ENCODE data around the gene MORC3.
"Not testable (repeated sequence)": the region's sequence is repeated elsewhere in the genome, so short reads cannot be mapped to it uniquely, and the experiment has no call there.

The MORC3 gene

DNA sequence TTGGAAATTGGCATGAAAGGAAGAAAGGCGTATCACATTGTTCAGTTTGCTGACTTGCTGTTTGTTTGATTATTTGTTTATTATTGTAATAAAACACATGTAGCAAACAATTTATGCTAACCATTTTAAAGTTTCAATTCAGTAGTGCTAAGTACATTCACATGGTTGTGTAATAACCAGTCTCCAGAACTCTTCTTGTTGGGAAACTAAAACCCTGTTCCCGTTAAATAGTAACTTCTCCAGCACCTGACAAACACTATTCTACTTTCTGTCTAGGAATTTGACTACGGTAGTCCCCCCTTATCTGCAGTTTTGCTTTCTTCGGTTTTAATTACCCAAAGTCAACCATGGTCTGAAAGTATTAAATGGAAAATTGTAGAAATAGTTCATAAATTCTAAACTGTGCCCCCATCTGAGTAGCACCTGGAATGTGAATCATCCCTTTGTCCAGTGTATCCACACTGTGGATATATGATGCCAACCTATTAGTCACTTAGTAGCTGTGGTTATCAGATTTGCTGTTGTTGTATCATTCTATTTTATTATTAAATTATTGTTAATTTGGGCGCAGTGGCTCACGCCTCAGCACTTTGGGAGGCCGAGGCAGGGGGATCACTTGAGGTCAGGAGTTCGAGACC is 5.5 kb downstream of the MORC3 start:
- DNase-seq (ENCODE audit: low read depth) = no peak

DNA sequence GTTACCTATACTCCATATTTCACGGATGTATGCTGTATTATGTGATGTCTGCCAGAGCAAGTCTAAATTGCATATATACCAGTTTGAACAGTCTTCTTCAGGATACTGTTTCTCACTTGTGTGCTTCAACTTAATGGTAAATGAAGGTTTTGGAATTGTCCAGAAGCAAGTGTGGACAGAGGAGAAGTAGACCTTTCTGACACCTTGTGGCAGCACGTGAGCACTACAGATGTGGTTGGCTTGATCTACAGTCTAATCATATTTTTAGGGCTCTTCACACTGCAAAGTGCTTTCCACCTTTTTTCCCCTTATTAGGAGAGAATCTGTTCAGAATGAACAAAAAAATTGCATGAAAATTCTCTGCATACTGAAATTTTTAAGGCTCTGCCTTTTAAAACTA is 10.9 kb downstream of the MORC3 start:
- DNase-seq (ENCODE audit: low read depth) = peak; percentile 49

DNA sequence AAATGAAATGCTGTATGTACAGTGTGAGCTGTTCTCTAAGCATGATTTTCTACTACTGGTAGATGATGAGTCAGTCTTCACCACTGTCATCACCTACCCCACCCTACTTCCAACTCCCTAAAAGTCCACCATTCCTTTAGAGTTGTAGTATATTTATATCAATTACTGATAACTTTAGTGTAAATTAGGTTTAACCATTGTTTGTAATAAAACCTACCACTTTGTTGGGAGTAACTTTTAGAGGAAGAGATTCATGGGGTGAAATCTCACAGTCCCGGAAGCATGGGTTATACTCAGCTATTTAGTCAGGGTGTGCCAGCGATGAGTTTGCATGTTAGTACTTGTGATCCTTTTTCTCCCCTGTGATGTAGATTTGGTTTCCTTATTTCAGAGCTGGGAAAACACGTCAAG is 17.1 kb downstream of the MORC3 start:
- peak; percentile 26 for DNase-seq (ENCODE audit: low read depth)

DNA sequence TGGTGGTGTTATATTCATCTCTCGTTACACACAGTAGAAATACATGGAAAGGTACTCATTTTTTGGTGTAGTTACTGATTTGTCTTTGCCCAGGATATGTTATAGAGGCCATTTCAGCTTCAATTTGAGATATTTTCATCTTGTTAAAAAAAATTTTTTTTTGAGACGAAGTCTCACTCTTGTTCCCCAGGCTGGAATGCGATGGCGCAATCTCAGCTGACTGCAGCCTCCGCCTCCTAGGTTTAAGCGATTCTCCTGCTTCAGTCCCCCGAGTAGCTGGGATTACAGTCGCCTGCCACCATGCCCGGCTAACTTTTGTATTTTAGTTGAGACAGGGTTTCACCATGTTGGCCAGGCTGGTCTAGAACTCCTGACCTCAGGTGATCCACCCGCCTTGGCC is 19.0 kb downstream of the MORC3 start:
- no peak for DNase-seq (ENCODE audit: low read depth)

DNA sequence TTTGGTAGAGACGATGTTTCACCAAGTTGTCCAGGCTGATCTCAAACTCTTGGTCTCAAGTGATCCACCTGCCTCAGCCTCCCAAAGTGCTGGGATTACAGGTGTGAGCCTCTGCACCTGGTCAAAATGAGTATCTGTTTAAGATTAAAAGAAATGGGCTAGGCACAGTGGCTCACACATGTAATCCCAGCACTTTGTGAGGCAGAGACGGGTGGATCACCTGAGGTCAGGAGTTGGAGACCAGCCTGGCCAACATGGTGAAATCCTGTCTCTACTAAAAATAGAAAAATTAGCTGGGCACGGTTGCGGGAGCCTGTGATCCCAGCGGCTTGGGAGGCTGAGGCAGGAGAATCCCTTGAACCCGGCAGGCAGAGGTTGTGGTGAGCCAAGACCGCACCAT is 22.6 kb downstream of the MORC3 start:
- DNase-seq (ENCODE audit: low read depth) = not testable (repeated sequence)

DNA sequence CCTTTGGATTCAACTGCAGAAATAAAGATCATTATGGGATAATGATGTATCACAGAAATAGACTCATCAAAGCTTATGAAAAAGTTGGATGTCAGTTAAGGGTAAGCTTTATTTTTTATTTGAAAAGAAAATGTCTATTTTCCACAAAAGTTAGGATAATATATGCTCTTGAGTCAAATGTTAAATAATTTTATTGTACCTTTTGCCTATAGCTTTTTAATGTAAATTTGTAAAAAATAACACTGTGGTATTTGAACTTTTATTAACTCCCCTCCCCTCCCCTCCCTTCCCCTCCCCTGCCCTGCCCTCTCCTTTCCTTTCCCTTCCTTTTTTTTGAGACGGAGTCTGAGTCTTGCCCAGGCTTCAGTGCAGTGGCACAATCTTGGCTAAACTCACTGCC is 24.9 kb downstream of the MORC3 start:
- DNase-seq (ENCODE audit: low read depth) = no peak

DNA sequence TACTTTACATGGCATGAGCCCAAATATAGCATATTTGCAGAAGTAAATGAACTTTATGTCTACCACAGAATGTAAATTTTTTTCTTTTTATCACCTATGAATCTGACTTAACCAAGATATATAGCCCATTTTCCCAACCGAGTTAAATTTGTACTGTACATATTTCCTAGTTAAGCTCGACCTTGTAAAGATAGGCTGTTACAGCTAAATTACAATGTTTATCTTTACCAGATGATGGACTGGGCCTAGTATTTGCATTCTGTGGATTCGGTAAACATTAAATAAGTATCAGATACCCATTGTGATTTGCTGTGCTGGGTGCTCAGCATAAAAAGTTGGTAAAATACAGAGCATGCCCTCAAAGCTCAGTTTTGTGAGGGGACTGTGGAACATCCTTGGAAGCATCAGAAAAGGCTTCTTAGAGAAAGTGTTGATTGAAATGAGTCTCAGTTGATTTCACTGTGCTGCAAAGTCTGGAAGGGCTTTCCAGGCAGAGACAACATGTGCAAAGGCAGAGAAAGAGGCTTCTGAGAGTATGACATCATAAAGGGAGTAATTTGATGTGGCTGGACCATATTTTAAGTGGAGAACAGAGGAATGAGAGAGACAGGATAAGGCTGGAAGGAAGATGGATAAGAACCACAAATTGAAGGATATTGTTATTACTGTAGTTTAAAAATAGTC is 27.4 kb downstream of the MORC3 start:
- DNase-seq (ENCODE audit: low read depth) = no peak

DNA sequence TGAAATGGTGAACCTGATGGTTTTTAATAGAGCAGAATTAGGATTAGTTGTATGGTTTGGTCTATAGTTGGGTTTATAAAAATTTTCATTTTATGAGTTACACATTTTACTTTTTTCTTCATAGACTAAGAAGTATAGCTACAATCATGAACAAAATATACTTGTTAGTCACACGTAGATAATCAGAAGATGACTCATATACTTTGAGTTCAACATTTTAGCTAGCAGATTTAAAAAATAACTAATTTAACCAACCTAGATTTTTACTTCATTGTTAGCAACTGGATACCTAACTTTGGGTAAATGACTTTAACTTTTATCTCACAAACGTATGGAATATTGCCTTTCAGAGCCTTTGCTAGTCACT is 27.9 kb downstream of the MORC3 start:
- DNase-seq (ENCODE audit: low read depth) = no peak

DNA sequence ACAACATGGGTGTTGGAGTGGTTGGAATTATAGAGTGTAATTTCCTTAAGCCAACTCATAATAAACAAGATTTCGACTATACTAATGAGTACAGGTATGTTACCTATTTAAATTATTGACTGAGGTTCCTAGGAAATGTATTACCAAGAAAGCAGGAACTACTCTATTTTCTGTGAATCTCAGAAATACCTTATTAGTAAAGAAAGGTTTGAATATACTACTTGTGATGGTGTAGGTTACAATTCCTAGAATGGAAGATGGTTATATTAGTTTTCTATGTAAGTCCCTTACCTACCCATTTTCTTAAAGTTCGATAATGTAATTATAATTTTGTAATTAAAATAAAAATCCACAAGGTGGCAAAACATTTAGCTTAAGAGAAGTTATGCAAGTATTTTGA is 29.3 kb downstream of the MORC3 start:
- no peak for DNase-seq (ENCODE audit: low read depth)

DNA sequence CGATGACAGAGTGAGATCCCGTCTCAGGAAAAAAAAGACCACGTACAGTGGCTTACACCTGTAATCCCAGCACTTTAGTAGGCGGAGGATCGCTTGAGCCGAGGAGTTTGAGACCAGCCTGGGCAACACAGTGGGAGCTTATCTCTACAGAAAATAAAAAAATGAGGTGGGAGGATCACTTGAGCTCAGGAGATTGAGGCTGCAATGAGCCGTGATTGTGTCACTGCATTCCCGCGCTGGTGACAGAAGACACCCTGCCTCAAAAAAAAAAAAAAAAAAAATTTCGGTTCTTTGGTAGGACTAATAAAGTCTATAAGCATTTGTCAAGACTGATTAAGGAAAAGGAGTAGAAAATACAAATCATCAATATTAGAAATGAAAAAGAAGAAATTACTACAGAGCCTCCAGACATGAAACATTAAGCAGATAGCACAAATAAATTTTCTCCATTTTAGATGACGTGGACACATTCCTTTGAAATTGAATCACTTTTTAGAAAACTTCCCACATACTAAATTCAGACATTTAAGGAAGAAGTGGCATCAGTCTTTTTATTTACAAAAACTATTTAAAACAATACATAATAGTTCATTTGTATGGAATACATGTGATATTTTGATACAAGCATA is 30.4 kb downstream of the MORC3 start:
- no peak for DNase-seq (ENCODE audit: low read depth)

DNA sequence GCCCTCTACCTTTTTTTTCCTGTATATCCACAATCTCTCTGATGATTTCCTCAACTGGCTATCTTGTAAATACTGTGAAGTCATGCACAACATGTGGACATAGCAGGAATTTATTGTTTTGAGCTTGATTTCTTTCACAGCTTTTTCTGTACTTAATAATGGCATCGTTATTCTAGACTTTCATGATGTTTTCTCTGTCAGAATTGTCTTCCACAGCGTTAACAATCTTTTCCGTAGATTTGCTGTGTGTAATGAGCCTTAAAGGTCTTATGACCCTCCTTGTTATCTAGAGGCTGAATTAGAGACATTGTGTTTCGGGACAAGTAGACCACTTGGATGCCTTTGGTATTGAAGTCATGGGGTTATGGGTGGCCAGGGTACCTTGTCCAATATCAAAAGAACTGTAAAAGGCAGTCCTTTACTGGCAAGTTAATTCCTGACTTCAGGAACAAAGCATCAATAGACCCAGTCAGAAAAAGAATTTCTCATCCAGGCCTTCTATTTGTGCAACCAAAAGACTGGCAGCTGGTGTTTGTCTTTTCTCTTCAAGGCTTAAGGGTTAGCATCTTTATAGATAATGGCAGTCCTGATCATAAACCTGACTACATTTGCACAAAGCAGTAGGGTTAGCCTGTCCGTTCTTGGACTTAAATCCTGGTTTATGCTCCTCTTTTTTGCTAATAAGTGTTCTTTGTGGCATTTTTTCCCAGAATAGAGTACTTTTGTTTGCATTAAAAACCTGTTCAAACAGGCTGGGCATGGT is 35.1 kb downstream of the MORC3 start:
- DNase-seq (ENCODE audit: low read depth) = no peak

DNA sequence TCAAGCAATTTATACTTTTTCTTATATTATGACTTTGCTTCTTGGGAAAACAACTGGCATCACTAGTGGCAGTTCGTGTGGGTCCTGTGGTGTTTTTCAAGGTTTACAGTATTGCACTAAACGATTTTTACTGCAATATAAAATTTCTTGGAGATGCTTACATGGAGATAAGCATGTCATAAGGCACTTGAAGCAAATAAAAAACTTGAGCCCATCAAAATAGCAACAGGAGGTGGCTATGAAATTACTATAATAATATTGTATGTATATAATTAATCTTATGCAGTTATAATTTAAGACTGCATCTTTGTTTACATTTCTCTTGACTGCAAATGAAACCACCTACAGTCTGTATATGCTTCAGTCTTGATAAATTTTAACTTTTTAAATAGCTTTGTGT is 35.9 kb downstream of the MORC3 start:
- DNase-seq (ENCODE audit: low read depth) = no peak

DNA sequence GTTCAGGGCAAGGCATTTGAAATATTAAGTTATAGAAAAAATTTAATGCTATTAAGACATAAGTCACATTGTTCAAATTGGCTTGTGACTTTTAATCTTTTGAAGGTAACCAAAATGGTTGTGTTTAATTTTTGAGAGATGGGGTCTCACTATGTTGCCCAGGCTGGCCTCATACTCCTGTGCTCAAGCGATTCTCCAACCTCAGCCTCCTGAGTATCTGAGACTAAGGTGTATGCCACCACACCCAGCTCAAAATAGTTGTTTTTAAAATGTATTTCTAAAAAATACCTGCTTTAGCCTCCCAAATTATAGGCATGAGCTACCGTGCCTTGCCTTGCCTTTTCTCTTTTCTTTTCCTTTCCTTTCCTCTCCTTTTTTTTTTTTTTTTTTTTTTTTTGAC is 39.2 kb downstream of the MORC3 start:
- DNase-seq (ENCODE audit: low read depth) = no peak

DNA sequence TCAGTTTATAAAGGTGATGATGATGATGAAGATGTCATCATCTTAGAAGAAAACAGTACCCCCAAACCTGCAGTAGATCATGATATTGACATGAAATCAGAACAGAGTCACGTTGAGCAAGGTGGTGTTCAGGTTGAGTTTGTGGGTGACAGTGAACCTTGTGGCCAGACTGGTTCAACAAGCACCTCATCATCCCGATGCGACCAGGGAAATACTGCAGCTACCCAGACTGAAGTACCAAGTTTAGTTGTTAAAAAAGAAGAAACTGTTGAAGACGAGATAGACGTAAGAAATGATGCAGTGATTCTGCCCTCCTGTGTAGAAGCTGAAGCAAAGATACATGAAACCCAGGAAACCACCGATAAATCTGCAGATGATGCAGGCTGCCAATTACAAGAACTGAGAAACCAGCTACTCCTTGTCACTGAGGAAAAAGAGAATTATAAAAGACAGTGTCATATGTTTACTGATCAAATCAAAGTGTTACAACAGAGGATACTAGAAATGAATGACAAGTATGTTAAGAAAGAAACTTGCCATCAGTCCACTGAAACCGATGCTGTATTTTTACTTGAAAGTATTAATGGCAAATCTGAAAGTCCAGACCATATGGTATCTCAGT is 49.2 kb downstream of the MORC3 start:
- DNase-seq (ENCODE audit: low read depth) = no peak

DNA sequence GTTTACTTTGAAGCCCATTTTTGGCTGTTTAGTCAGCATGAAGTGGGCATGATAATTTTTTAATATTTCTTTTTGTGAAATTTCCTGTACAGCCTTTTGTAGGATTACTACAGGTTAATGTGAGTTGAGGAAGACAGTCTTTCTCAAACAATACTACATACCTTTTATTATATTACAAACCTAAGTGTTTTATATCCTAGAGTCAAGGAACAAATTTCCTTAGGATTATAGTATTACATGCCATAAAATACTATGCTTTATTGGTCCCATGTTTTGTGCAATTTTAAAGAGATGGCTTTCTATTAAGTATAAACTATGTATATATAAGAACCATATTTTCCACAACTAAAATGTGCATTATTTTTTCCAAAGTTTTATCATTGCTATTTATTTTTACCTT is 56.0 kb downstream of the MORC3 start:
- no peak for DNase-seq (ENCODE audit: low read depth)

DNA sequence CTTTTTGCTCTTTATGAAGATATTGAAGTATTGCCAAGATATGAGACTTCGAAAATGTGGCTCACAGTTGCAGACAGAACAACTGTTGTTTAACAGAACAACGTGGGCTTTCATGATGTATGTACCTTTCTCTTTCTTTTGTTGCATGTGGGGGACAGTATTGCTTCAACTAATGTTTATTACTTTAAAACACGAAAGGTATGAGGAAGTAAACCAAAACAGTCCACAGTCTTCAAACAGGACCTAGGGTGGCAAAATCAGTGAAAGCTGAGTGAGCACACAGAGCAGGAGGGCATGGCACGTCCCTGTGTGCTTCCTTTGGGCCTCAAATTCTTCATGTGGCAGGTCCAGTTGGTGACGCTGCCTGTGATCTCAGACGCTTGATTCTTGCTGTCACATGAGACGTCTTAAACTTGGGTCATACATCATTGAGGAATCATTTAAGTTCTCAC is 57.4 kb downstream of the MORC3 start:
- no peak for DNase-seq (ENCODE audit: low read depth)

DNA sequence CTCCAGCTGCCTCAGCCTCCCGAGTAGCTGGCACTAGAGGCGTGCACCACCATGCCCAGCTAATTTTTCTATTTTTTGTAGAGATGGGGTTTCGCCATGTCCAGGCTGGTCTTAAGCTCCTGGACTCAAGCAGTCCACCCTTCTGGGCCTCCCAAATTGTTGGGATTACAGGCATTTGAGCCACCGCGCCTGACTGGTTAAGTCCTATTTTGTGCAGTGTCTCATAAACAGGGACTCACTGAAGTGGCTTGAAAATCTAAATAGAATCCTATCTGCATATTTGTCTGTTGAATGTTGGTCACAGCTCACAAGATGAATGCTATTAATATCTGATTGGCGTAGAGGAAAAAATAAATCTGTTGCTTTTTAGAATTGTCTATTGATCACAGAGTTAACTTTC is 59.3 kb downstream of the MORC3 start:
- DNase-seq (ENCODE audit: low read depth) = no peak

DNA sequence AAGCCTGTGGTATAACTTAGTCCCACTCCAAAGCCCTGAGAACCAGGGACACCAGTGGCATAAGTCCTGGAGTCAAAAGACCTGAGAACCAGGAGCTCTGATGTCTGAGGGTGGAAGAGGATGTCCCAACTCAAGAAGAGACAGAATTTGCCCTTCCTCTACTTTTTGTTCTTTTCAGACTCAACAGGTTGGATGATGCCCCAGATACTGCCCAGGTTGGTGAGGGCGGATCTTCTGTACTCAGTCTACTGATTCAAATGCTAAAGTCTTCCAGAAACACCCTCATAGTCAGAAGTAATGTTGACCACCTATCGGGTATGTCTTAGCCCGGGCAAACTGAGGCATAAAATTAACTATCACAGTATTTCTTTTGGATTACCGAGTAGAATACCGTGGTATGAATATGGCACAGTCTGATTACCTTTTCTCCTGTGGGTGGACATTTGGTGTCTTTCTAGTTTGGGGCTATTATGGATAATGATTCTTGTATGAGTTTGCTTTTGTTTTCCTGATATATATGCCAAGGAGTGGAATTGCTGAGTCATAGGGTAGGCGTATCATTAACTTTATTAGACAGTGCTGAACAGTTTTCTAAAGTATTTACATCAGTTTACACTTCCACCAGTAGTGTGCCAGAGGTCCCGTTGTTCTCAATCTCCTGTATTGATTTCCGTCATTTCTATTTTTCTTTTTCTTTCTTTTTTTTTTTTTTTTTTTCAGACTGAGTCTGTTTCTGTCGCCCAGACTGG is 62.0 kb downstream of the MORC3 start:
- DNase-seq (ENCODE audit: low read depth) = no peak

DNA sequence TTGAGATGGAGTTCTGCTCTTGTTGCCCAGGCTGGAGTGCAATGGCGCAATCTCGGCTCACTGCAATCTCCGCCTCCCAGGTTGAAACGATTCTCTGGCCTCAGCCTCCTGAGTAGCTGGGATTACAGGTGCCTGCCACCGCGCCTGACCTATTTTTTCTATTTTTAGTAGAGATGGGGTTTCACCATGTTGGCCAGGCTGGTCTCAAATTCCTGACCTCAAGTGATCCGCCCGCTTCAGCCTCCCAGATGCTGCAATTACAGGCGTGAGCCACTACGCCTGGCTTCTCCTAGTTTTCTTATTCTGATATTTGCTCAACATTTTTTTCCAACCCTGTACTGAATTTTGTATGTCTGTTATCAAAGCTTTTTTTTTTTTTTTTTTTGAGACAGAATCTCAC is 62.7 kb downstream of the MORC3 start:
- DNase-seq (ENCODE audit: low read depth) = not testable (repeated sequence)

DNA sequence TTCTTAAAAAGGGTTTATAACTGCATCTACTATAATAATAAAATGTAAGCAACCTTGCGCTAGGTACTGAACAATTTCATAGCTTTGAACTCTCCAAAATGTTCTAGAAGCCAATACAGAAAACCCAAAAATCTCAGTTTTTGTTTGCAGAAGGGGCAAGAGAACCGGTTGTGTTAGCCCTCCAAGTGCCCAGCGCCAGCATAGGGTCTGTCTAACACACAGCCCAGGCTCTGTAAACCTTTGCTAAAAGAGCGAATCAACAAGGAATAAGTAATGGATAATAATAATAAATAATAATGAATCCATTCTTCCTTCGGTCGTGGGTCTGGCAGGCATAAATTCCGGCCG is 64.9 kb downstream of the MORC3 start:
- DNase-seq (ENCODE audit: low read depth) = no peak

DNA sequence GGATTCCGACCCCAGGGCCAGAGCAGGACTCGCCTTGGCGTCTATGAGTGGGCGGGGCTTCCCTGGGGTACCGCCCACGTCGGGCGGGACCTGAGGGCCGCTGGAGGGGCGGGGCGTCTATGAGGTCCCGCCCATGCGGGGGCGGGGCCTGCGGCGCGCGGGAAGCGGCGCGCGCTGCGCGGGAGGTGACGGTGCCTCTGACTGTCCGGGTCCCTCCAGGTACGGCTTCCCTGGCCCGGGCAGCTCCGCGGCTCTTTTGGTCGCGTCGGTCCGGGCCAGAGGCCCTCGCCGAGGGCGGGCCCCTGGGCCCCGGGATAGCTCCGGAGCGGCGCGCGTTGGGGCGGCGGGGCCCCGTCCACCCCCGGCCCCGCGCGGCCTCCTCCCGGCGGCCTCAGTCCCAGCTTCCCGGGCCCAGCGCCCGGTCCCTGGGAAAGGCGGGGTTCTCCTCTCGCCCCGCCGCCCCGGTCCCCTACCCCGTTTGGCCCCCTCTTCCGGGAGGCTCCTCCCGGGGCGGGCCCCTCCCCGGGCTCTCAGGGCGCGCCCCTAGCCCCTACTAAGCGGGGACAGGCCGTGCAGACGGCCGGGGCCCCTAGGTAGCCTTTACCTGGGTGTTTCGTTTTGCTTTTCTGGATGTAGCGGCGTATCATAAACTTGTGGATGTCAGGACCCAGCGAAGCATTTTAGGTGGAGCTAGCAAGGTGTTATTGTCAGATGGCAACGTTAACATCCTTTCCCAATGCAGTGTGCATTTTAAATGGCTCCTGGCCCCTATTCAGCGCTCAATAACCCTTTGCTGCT is 65.4 kb downstream of the MORC3 start, which contains the start of gene CHAF1B:
Gene CHAF1B (plus strand): TSS at position 160 of the 798 bp plus-strand sequence. CDS start 745 bp downstream, outside the sequence.
- DNase-seq (ENCODE audit: low read depth) = peak; percentile 54

Measured in fibroblast of the conjunctiva (primary cell).